Skeletal muscle satellite cell (primary cell): ENCODE results near the gene ZDHHC19.
"Not testable (repeated sequence)": the region's sequence is repeated elsewhere in the genome, so short reads cannot be mapped to it uniquely, and the experiment has no call there.

ENCODE experiments used
- H3K27me3 ChIP-seq: 2 replicates; pipeline ENCODE4 v1.7.0; 2013; ENCODE audit warnings: low read length; ENCODE audit not compliant: control insufficient read depth, insufficient read depth
- H3K36me3 ChIP-seq: 2 replicates; pipeline ENCODE4 v1.7.0; 2013; ENCODE audit warnings: mild to moderate bottlenecking, control low read depth, low read length; ENCODE audit not compliant: insufficient read depth
- H3K4me1 ChIP-seq: 2 replicates; pipeline ENCODE4 v1.7.0; 2013; ENCODE audit warnings: low read length; ENCODE audit not compliant: control insufficient read depth, insufficient read depth
- H3K4me2 ChIP-seq: 2 replicates; pipeline ENCODE4 v1.7.0; 2013; ENCODE audit warnings: mild to moderate bottlenecking, low read length
- H3K4me3 ChIP-seq: 2 replicates; pipeline ENCODE4 v1.7.0; 2013; ENCODE audit warnings: low read length
- H3K9ac ChIP-seq: 2 replicates; pipeline ENCODE4 v1.7.0; 2013; ENCODE audit warnings: mild to moderate bottlenecking, low read depth, low read length, moderate library complexity
- H3K9me3 ChIP-seq: replicated peaks from 2 replicates; pipeline ENCODE4 v1.7.0; 2013; ENCODE audit warnings: mild to moderate bottlenecking, control low read depth, low read length

Gene ZDHHC19

DNA sequence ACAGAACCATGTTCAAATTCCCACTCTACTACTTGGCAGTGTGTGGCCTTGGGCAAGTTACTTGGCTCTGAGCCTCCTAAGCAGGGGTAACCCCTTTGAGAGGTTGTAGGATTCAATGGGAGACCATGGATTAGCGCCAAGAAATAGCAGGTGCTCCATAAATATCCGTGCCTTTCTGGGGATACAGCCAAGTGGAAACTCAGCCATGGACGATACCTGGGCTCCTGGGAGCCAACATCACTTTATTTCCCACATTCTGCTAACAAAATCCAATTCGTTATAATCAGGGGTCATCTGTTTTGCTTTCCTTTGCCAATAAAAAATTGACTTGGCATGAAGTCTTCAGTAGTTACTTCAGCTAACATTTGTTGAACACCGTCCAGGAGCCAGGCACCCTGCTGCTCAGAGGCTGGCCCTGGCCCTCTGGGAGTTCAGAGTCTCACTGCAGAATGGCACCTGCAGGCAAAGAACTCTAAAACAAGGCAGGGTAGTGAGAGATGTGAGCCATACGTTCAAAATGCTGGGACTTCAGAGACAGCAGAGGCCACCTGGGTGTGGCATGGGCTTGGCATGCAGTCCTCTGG, 42.3 kb downstream of the ZDHHC19 start:
- Histone ChIP-seq H3K4me2 (no peak overlapping the region), H3K4me1 (peaks cover under 1% of the 10 kb centered on the region), H3K9ac (no peak overlapping the region), H3K36me3 (no peaks in the 10 kb centered on the region), H3K9me3 (no peaks in the 10 kb centered on the region), H3K4me3 (no peak overlapping the region), H3K27me3 (no peaks in the 10 kb centered on the region)

DNA sequence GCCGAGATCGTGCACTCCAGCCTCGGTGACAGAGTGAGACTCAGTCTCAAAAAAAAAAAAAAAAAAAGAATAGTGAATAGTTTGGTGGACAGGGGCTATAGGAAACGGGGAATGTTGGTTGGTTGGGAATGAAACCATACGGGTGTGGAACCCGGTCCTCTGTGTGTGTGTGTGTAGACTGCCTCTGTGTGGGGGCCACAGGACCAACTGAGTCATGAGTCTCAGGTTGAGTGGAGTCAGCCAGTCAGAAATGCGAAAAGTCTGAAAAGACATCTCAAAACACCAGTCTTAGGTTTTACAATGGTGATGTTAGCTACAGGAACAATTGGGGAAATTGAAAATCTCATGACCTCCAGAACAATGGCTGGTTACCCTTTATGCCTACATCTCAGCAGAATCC, 44.5 kb downstream of the ZDHHC19 start:
- H3K9me3 ChIP-seq = no peaks in the 10 kb centered on the region
- no peaks in the 10 kb centered on the region for H3K27me3 ChIP-seq
- H3K4me3 ChIP-seq = no peak overlapping the region
- H3K4me1 ChIP-seq = peaks cover 4% of the 10 kb centered on the region
- no peak overlapping the region for H3K9ac ChIP-seq
- H3K4me2 ChIP-seq = no peak overlapping the region
- H3K36me3 ChIP-seq = no peaks in the 10 kb centered on the region

DNA sequence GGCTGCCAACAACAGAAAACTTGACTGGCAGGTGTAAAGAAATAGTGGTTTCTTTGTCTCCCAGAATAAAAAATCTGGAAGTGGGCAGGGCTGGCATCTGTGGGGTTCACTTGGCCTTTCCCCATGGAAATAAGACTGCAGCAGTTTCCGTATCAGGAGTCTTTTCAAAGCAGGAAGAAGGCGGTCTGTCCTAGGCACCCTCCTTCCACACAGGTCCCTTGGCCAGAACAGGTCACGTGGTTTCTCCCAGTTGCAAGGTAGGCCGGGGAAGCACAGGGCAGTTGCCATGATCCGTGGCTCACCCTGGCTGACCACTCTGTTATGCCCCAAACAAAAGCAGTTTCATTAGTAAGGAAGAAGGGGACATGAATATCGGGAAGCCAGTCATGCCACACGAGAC, 45.4 kb downstream of the ZDHHC19 start:
- Histone ChIP-seq H3K27me3 (no peaks in the 10 kb centered on the region), H3K9me3 (no peaks in the 10 kb centered on the region), H3K36me3 (no peaks in the 10 kb centered on the region), H3K9ac (no peak overlapping the region), H3K4me2 (no peak overlapping the region), H3K4me1 (peaks cover 4% of the 10 kb centered on the region), H3K4me3 (no peak overlapping the region)

DNA sequence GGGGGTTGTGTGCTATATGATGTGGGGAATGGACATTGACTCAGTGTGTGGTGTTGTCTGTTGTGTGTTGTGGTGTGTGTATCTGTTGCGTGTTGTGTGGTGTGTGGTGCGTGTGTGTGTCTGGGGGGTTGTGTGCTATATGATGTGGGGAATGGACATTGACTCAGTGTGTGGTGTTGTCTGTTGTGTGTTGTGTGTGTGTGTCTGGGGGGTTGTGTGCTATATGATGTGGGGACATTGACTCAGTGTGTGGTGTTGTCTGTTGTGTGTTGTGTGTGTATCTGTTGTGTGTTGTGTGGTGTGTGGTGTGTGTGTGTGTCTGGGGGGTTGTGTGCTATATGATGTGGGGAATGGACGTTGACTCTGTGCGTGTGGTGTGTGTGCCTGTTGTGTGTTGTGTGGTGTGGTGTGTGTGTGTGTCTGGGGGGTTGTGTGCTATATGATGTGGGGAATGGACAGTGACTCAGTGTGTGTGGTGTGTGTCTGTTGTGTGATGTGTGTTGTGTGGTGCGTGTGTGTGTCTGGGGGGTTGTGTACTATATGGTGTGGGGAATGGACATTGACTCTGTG, 46.1 kb downstream of the ZDHHC19 start:
- not testable (repeated sequence) for H3K4me1 ChIP-seq, H3K27me3 ChIP-seq, H3K9me3 ChIP-seq, H3K36me3 ChIP-seq, H3K9ac ChIP-seq, H3K4me3 ChIP-seq, H3K4me2 ChIP-seq

DNA sequence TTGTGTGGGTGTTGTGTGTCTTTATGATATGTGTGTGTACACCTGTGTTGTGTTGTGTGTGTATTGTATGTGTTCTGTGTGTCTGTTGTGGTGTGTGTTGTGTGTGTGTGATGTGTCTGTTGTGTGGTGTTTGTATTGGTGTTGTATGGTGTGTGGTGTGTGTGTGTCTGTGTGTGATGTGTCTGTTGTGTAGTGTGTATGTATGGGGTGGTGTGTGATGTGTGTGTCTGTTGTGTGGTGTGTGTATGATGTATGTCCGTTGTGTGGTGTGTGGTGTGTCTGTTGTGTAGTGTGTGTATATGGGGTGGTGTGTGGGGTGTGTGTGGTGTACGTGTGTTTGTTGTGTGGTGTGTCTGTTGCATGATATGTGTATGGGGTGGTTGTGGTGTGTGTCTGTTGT, 46.6 kb downstream of the ZDHHC19 start:
- Histone ChIP-seq H3K4me3 (no peak overlapping the region), H3K9me3 (no peaks in the 10 kb centered on the region), H3K36me3 (no peaks in the 10 kb centered on the region), H3K4me2 (no peak overlapping the region), H3K27me3 (no peaks in the 10 kb centered on the region), H3K4me1 (peaks cover 8% of the 10 kb centered on the region), H3K9ac (no peak overlapping the region)

DNA sequence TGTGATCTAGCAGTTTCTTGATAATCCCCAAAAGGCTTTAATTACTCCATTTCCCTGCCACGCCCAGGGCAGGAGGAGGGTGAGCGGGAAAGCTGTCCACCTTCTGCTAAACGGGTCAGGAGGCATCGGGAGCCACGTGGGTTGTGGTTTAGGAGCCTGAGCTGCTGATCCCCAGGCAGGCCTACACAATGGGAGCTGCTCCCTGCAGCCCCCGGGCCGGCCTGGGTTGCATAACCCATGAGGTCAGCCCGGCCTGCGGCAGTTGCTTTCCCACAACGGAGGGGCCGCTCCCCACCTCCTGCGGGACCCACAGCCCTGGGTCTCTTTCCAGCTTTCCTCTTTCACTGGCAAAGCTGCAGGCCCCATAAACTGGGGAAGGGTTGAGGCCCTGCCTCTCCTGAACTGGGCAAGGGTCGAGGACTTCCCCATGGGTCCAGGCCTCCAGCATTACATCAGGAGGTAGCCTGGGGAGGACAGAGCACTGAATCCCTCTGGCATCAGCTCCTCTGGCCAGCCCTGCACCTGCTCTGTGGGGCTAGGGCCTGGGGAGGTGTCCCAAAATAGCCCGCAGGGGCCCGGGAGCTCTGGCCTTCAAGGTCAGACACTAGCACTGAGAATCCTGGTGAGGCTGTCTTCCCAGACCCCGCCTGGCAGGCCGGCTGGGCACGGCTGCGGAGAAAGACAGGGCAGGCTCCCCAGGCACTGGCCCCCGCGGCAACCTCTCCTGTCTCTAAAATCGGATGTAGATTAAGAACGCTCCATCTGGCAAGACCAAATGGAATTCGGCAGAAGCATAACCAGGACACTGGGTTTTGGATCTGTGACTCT, 47.3 kb downstream of the ZDHHC19 start:
- no peaks in the 10 kb centered on the region for H3K9me3 ChIP-seq
- no peak overlapping the region for H3K9ac ChIP-seq
- no peak overlapping the region for H3K4me3 ChIP-seq
- H3K36me3 ChIP-seq = no peaks in the 10 kb centered on the region
- H3K27me3 ChIP-seq = no peaks in the 10 kb centered on the region
- peaks cover 8% of the 10 kb centered on the region for H3K4me1 ChIP-seq
- H3K4me2 ChIP-seq = no peak overlapping the region

DNA sequence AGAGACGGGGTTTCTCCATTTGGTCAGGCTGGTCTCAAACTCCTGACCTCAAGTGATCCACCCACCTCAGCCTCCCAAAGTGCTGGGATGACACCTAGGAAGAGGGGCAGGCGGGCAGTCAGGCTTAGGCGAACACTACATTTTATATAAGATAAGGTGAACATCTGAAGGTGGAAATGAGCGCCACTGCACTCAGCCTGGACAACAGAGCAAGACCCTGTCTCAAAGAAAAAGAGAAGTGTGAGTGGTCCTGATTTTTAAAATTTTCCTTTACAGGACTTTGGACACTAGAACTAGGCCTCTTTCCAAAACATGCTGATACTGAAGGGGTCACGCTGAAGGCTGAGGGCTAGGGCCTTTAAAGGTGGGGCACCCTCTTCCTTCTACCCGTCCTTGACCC, 48.0 kb downstream of the ZDHHC19 start:
- Histone ChIP-seq H3K27me3 (peaks cover 3% of the 10 kb centered on the region), H3K4me2 (no peak overlapping the region), H3K9me3 (no peaks in the 10 kb centered on the region), H3K4me1 (peaks cover 8% of the 10 kb centered on the region), H3K4me3 (no peak overlapping the region), H3K36me3 (no peaks in the 10 kb centered on the region), H3K9ac (no peak overlapping the region)

DNA sequence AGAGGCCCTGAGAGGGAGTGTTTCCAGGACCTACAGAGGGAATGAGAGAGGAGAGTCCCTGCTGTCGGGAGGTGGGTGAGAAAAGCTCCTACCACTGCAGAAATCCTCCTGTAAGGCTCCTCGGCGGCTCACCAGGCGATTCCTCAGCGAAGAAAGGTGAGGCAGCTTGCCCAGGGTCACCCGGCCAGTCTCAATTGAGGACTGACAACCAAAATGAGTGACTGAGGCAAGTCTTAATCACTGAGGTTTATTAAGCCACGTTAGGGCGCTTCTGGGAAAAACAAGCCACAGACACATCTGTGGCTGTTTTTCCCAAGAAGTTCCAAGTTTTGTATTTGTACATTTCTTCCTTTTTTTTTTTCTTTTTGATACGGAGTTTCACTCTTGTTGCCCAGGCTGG, 48.5 kb downstream of the ZDHHC19 start:
- Histone ChIP-seq H3K9ac (no peak overlapping the region), H3K4me3 (no peak overlapping the region), H3K36me3 (no peaks in the 10 kb centered on the region), H3K9me3 (no peaks in the 10 kb centered on the region), H3K4me1 (peaks cover 8% of the 10 kb centered on the region), H3K27me3 (peaks cover 4% of the 10 kb centered on the region), H3K4me2 (no peak overlapping the region)

DNA sequence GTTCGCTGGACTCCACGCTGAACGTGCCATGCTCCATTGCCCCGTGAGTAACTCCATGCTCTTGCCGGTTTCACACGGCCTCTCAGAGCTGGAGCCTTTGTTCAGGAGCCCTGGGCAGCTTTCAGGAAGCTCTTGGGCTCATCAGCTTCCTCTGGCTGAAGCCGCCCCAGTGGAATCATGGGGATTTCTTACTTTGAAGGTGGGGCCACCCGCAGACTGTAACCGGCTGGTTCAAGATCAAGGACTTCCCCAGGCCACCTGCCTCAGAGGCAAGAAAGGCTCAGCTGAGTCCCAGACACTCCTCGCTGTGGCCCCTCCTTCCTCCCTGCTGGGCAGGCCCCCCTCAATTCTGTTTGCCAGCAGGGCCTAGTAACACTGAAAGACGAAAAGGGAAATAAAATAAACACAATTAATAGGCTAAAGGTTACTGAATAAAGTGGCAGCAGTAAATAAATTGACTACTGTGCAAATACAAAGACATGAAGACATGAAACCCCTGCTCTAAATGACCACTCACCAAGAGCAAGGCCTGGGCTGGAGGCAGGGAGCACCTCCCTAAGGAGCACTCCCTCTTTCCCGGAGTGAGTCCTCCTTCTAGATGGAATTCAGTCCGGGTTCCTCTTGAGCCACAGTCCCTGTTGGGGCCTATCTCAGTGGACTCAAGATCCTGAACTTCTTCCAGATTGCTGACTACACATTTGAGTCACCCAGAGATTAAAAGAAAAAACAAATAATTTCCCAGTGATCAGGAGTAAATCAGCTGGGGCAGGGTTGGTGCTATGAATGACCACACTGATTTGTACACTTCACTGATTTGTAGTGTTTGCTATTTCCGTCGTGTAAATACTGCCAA, 51.0 kb downstream of the ZDHHC19 start:
- no peak overlapping the region for H3K9ac ChIP-seq
- H3K36me3 ChIP-seq = no peaks in the 10 kb centered on the region
- no peak overlapping the region for H3K4me3 ChIP-seq
- H3K4me1 ChIP-seq = peaks cover 8% of the 10 kb centered on the region
- peaks cover 16% of the 10 kb centered on the region for H3K27me3 ChIP-seq
- no peak overlapping the region for H3K4me2 ChIP-seq
- H3K9me3 ChIP-seq = no peaks in the 10 kb centered on the region

DNA sequence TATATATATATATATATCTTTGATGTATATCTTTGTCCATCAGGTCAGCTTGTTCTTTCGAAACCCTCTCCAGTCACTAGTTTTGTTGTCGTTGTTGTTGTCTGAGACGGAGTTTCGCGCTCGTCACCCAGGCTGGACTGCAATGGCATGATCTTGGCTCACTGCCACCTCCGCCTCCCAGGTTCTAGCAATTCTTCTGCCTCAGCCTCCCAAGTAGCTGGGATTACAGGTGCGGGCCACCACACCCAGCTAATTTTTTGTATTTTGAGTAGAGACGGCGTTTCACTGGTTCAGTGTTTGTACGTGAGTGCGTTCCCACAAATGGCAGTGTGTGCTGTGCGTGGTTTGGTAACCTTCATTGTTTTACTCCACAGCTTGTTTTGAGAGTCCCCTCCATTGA, 51.7 kb downstream of the ZDHHC19 start:
- Histone ChIP-seq H3K4me3 (no peak overlapping the region), H3K36me3 (no peaks in the 10 kb centered on the region), H3K27me3 (peaks cover 16% of the 10 kb centered on the region), H3K9me3 (no peaks in the 10 kb centered on the region), H3K9ac (no peak overlapping the region), H3K4me1 (peaks cover 8% of the 10 kb centered on the region), H3K4me2 (no peak overlapping the region)

DNA sequence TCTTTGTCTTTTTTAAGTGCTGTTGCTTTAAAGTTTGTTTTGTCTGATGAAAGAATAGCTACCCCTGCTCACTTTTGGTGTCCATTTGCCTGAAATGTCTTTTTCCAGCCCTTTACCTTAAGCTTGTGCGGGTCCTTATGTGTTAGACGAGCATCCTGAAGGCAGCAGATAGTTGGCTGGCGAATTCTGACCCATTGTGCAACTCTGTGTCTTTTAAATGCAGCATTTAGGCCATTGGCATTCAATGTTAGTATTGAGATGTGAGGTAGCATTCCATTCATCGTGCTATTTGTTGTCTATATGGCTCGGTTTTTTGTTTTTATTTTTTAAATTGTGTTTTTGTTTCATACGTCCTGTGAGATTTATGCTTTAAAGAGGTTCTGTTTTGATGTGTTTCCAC, 55.0 kb downstream of the ZDHHC19 start:
- peaks cover 4% of the 10 kb centered on the region for H3K4me1 ChIP-seq
- H3K9me3 ChIP-seq = no peaks in the 10 kb centered on the region
- no peaks in the 10 kb centered on the region for H3K36me3 ChIP-seq
- peaks cover 21% of the 10 kb centered on the region for H3K27me3 ChIP-seq
- no peak overlapping the region for H3K9ac ChIP-seq
- no peak overlapping the region for H3K4me3 ChIP-seq
- no peak overlapping the region for H3K4me2 ChIP-seq
